ENCODE results near the gene FAM170B. TPM values are rescaled to one million over a fixed set of nuclear protein-coding genes. Genes with fewer than 3 reads are reported as not detected.

Gene FAM170B
- total and polyA plus RNA-seq, 7 experiments from 2014 or later: 0.15 TPM; not detected in 6

- no peak overlapping the region for H3K4me3 Mint-ChIP-seq
- no peaks in the 10 kb centered on the region for H3K36me3 ChIP-seq (ENCODE audit: control insufficient read depth in 2 of 3, insufficient read depth in 3 of 3, low read length in 3 of 3)
- H3K4me1 Mint-ChIP-seq: no peaks in the 10 kb centered on the region
- peaks cover 0 to 5% (median 0%) of the 10 kb centered on the region in 11 donors for H3K9me3 Mint-ChIP-seq
- H3K27me3 Mint-ChIP-seq: peaks cover 6 to 18% (median 12%) of the 10 kb centered on the region in 5 donors
- no peaks in the 10 kb centered on the region for H3K4me1 ChIP-seq (ENCODE audit: control insufficient read depth in 2 of 2, insufficient read depth in 2 of 2, low read length in 2 of 2)
- peak overlapping the region in 1 of 9 donors; percentile 17 for H3K27ac Mint-ChIP-seq
- ChIA-PET POLR2A (no interaction called here), CTCF (no interaction called here)
- no peaks in the 10 kb centered on the region for H3K9me3 ChIP-seq (ENCODE audit: control insufficient read depth in 2 of 3, low read length in 3 of 3)
- H3K4me3 ChIP-seq (ENCODE audit: low read length): no peak overlapping the region
- DNase-seq (no peak), ATAC-seq (no peak)
- H3K36me3 Mint-ChIP-seq: no peaks in the 10 kb centered on the region
- no peak overlapping the region for H3K27ac ChIP-seq (ENCODE audit: low read depth, low read length)
- intact Hi-C loops (cut with micrococcal nuclease): no loop called here
- H3K27me3 ChIP-seq (ENCODE audit: control insufficient read depth in 2 of 2, insufficient read depth in 2 of 2, low read length in 2 of 2): no peaks in the 10 kb centered on the region
These were observed 26.5 kb downstream of the FAM170B start for GRCh38 chr10:49107111-49107886.

GRCh38 chr10:49106451-49106850 lies 27.4 kb downstream of the FAM170B start:
- Histone ChIP-seq H3K27me3 (ENCODE audit: control insufficient read depth in 2 of 2, insufficient read depth in 2 of 2, low read length in 2 of 2) (no peaks in the 10 kb centered on the region), H3K4me1 (ENCODE audit: control insufficient read depth in 2 of 2, insufficient read depth in 2 of 2, low read length in 2 of 2) (no peaks in the 10 kb centered on the region), H3K36me3 (ENCODE audit: control insufficient read depth in 2 of 3, insufficient read depth in 3 of 3, low read length in 3 of 3) (no peaks in the 10 kb centered on the region), H3K27ac (ENCODE audit: low read depth, low read length) (no peak overlapping the region), H3K9me3 (ENCODE audit: control insufficient read depth in 2 of 3, low read length in 3 of 3) (no peaks in the 10 kb centered on the region), H3K4me3 (ENCODE audit: low read length) (no peak overlapping the region)
- intact Hi-C loops (cut with micrococcal nuclease): no loop called here
- H3K27me3 Mint-ChIP-seq: peaks cover 6 to 18% (median 9%) of the 10 kb centered on the region in 5 donors
- DNase-seq (no peak), ATAC-seq (no peak)
- no peaks in the 10 kb centered on the region for H3K4me1 Mint-ChIP-seq
- H3K27ac Mint-ChIP-seq: no peak overlapping the region
- ChIA-PET CTCF (interaction anchor here (0.6 kb wide), 1 partner anchor 22 kb away, joined by 3 read pairs; no protein-coding TSS in a partner anchor), POLR2A (no interaction called here)
- H3K36me3 Mint-ChIP-seq: no peaks in the 10 kb centered on the region
- H3K4me3 Mint-ChIP-seq: no peak overlapping the region
- peaks cover 0 to 10% (median 0%) of the 10 kb centered on the region in 11 donors for H3K9me3 Mint-ChIP-seq

DNA sequence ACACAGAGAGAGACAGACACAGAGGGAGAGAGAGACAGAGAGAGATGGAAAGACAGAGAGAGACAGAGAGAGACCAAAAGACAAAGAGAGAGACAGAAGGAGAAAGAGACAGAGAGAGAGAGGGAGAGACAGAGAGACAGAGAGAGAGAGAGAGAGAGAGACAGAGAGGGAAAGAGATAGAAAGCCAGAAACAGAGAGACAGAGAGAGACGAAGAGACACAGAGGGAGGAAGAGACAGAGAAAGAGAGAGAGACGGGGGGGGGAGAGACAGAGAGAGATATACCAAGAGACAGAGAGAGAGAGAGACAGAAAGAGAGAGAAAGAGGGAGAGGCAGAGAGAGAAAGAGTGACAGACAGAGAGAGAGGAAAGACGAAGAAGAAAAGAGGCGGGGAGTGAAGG lies 28.7 kb downstream of the FAM170B start:
- Histone ChIP-seq H3K27me3 (ENCODE audit: control insufficient read depth in 2 of 2, insufficient read depth in 2 of 2, low read length in 2 of 2) (no peaks in the 10 kb centered on the region), H3K9me3 (ENCODE audit: control insufficient read depth in 2 of 3, low read length in 3 of 3) (no peaks in the 10 kb centered on the region), H3K36me3 (ENCODE audit: control insufficient read depth in 2 of 3, insufficient read depth in 3 of 3, low read length in 3 of 3) (no peaks in the 10 kb centered on the region), H3K27ac (ENCODE audit: low read depth, low read length) (no peak overlapping the region), H3K4me3 (ENCODE audit: low read length) (no peak overlapping the region), H3K4me1 (ENCODE audit: control insufficient read depth in 2 of 2, insufficient read depth in 2 of 2, low read length in 2 of 2) (no peaks in the 10 kb centered on the region)
- Mint-ChIP-seq H3K27ac (no peak overlapping the region), H3K27me3 (peaks cover 4 to 18% (median 9%) of the 10 kb centered on the region in 5 donors), H3K4me1 (no peaks in the 10 kb centered on the region), H3K36me3 (no peaks in the 10 kb centered on the region), H3K4me3 (no peak overlapping the region), H3K9me3 (peaks cover 0 to 10% (median 0%) of the 10 kb centered on the region in 11 donors)
- DNase-seq: no peak
- intact Hi-C loops (cut with micrococcal nuclease): no loop called here
- POLR2A ChIA-PET: no interaction called here
- no peak for ATAC-seq
- CTCF ChIA-PET: no interaction called here

DNA sequence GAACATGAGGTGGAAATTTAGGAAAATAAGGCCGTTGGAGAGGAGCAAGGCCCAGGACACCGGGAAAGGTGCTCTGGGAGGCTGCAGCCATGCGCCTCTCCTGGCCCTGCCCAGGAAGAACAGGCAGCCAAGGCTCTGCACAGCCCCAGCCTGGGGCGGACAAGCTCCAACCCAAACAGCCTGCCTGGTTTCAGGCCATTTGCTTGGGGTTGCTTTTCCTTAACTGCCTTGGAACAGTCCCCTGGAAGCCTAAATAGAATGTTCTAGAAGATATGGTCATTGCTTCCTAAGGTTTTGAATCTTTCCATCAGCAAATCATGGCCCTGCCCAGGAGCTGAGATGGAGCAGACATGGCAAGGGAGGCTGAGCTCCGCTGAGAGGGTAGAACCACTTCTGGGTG lies 29.5 kb downstream of the FAM170B start:
- intact Hi-C loops (cut with micrococcal nuclease): no loop called here
- DNase-seq: no peak

GRCh38 chr10:49103761-49104160 lies 30.1 kb downstream of the FAM170B start:
- Mint-ChIP-seq H3K27me3 (peaks cover 6 to 15% (median 12%) of the 10 kb centered on the region in 5 donors), H3K36me3 (no peaks in the 10 kb centered on the region), H3K9me3 (peaks cover 0 to 10% (median 0%) of the 10 kb centered on the region in 11 donors), H3K4me1 (no peaks in the 10 kb centered on the region), H3K4me3 (no peak overlapping the region), H3K27ac (no peak overlapping the region)
- Histone ChIP-seq H3K27me3 (ENCODE audit: control insufficient read depth in 2 of 2, insufficient read depth in 2 of 2, low read length in 2 of 2) (no peaks in the 10 kb centered on the region), H3K36me3 (ENCODE audit: control insufficient read depth in 2 of 3, insufficient read depth in 3 of 3, low read length in 3 of 3) (no peaks in the 10 kb centered on the region), H3K27ac (ENCODE audit: low read depth, low read length) (no peak overlapping the region), H3K9me3 (ENCODE audit: control insufficient read depth in 2 of 3, low read length in 3 of 3) (no peaks in the 10 kb centered on the region), H3K4me3 (ENCODE audit: low read length) (no peak overlapping the region), H3K4me1 (ENCODE audit: control insufficient read depth in 2 of 2, insufficient read depth in 2 of 2, low read length in 2 of 2) (no peaks in the 10 kb centered on the region)
- CTCF ChIA-PET: no interaction called here
- POLR2A ChIA-PET: no interaction called here
- DNase-seq (no peak), ATAC-seq (no peak)
- intact Hi-C loops (cut with micrococcal nuclease): no loop called here

More for the DNA sequence above, 29.5 kb downstream of the FAM170B start:
- Histone ChIP-seq H3K9me3 (ENCODE audit: control insufficient read depth in 2 of 3, low read length in 3 of 3) (no peaks in the 10 kb centered on the region), H3K4me3 (ENCODE audit: low read length) (no peak overlapping the region), H3K36me3 (ENCODE audit: control insufficient read depth in 2 of 3, insufficient read depth in 3 of 3, low read length in 3 of 3) (no peaks in the 10 kb centered on the region), H3K4me1 (ENCODE audit: control insufficient read depth in 2 of 2, insufficient read depth in 2 of 2, low read length in 2 of 2) (no peaks in the 10 kb centered on the region), H3K27ac (ENCODE audit: low read depth, low read length) (no peak overlapping the region), H3K27me3 (ENCODE audit: control insufficient read depth in 2 of 2, insufficient read depth in 2 of 2, low read length in 2 of 2) (no peaks in the 10 kb centered on the region)
- ATAC-seq: no peak
- ChIA-PET POLR2A (no interaction called here), CTCF (no interaction called here)
- H3K9me3 Mint-ChIP-seq: peaks cover 0 to 10% (median 0%) of the 10 kb centered on the region in 11 donors
- H3K27me3 Mint-ChIP-seq: peaks cover 1 to 13% (median 11%) of the 10 kb centered on the region in 5 donors
- H3K27ac Mint-ChIP-seq: no peak overlapping the region
- H3K4me3 Mint-ChIP-seq: no peak overlapping the region
- no peaks in the 10 kb centered on the region for H3K4me1 Mint-ChIP-seq
- H3K36me3 Mint-ChIP-seq: no peaks in the 10 kb centered on the region

DNA sequence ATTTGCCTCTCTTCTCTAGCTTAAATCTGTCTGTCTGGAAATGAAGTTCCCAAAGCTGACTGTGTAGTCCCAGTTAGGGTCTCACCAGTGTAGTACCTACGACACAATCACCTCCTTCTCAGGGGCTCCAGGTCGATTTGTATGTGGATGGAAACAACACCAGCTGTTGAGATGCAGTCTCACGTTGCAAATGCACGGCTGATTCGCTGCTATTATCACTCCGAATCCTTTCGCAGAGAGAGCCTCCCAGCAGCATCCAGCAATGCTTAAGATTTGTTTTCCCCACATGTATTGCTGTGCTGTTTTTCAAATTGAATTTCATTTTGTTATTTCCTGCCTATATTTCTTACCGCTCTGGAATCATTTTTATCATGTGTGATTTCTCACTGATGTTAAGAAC lies 34.8 kb downstream of the FAM170B start:
- ChIA-PET POLR2A (no interaction called here), CTCF (no interaction called here)
- no peak for DNase-seq
- Histone ChIP-seq H3K27me3 (ENCODE audit: control insufficient read depth in 2 of 2, insufficient read depth in 2 of 2, low read length in 2 of 2) (no peaks in the 10 kb centered on the region), H3K27ac (ENCODE audit: low read depth, low read length) (no peak overlapping the region), H3K4me1 (ENCODE audit: control insufficient read depth in 2 of 2, insufficient read depth in 2 of 2, low read length in 2 of 2) (no peaks in the 10 kb centered on the region), H3K4me3 (ENCODE audit: low read length) (no peak overlapping the region), H3K9me3 (ENCODE audit: control insufficient read depth in 2 of 3, low read length in 3 of 3) (no peaks in the 10 kb centered on the region), H3K36me3 (ENCODE audit: control insufficient read depth in 2 of 3, insufficient read depth in 3 of 3, low read length in 3 of 3) (no peaks in the 10 kb centered on the region)
- Mint-ChIP-seq H3K4me1 (no peaks in the 10 kb centered on the region), H3K36me3 (no peaks in the 10 kb centered on the region), H3K27ac (no peak overlapping the region), H3K27me3 (peaks cover 10 to 16% (median 11%) of the 10 kb centered on the region in 5 donors), H3K4me3 (no peak overlapping the region), H3K9me3 (peaks cover 0 to 10% (median 0%) of the 10 kb centered on the region in 11 donors)
- no peak for ATAC-seq
- intact Hi-C loops (cut with micrococcal nuclease): no loop called here

DNA sequence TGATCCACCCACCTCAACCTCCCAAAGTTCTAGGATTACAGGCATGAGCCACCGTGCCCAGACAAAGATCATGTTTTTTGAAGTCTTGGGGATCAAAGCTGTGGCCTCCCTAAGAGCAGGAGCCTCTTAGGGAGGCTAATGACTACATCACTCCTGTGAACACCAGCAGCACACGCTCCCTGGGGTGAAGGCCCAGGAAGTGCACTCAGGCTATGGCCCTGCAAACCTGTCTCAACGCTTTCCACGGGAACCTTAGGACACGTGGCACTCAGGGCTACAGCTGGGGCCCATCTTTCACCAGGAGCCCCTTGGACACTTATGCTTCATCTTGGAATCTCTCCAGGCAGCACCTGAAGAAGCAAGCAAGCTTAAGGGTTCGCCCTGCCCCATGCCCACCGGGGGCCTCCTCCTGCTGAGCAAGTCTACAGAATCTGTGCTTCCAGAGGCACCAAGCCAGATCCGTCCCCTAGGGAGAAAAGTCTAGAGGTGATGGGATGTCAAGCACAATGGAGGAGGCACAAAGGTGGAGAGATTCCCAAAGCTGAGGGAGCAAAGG lies 36.9 kb downstream of the FAM170B start:
- CTCF ChIA-PET: no interaction called here
- H3K36me3 Mint-ChIP-seq: no peaks in the 10 kb centered on the region
- no peak overlapping the region for H3K27ac Mint-ChIP-seq

More for the DNA sequence above, 36.9 kb downstream of the FAM170B start:
- Mint-ChIP-seq H3K27me3 (peaks cover 10 to 17% (median 14%) of the 10 kb centered on the region in 5 donors), H3K9me3 (peaks cover 0 to 4% (median 0%) of the 10 kb centered on the region in 11 donors), H3K4me3 (no peak overlapping the region), H3K4me1 (no peaks in the 10 kb centered on the region)
- no peak overlapping the region for H3K4me3 ChIP-seq (ENCODE audit: low read length)
- intact Hi-C loops (cut with micrococcal nuclease): no loop called here
- ATAC-seq (no peak), DNase-seq (no peak)
- POLR2A ChIA-PET: no interaction called here
- H3K27ac ChIP-seq (ENCODE audit: low read depth, low read length): no peak overlapping the region
- H3K4me1 ChIP-seq (ENCODE audit: control insufficient read depth in 2 of 2, insufficient read depth in 2 of 2, low read length in 2 of 2): no peaks in the 10 kb centered on the region
- no peaks in the 10 kb centered on the region for H3K9me3 ChIP-seq (ENCODE audit: control insufficient read depth in 2 of 3, low read length in 3 of 3)
- H3K27me3 ChIP-seq (ENCODE audit: control insufficient read depth in 2 of 2, insufficient read depth in 2 of 2, low read length in 2 of 2): no peaks in the 10 kb centered on the region
- H3K36me3 ChIP-seq (ENCODE audit: control insufficient read depth in 2 of 3, insufficient read depth in 3 of 3, low read length in 3 of 3): no peaks in the 10 kb centered on the region

Data from naive thymus-derived CD4-positive, alpha-beta T cell (primary cell).